Caco-2 (cell line): ENCODE results near the gene PMPCA. TPM values are rescaled to one million over a fixed set of nuclear protein-coding genes. Genes with fewer than 3 reads are reported as not detected.

Experiments
- BruUV-seq: library from RNA; stranded (reverse); fragments of 400-500 nt; replicated peaks from 2 replicates; lab custom pipeline; 2021; lab: Mats Ljungman, UMichigan
- CTCF ChIA-PET: fragments of 300-600 bp; sonication (Branson Sonifier 250); formaldehyde crosslinking; loops from one replicate; lab custom pipeline; 2022; ENCODE audit warnings: antibody characterized with exemption; lab: Charles Lee
- POLR2A ChIA-PET: fragments of 300-600 bp; sonication (Branson Sonifier 250); formaldehyde crosslinking; loops from one replicate; lab custom pipeline; 2022; ENCODE audit warnings: antibody characterized with exemption; lab: Charles Lee
- DNase-seq, 2 experiments: peaks; one replicate each; pipeline versions ENCODE4 v3.0.0 to v3.0.0-alpha.2; 2020 to 2022
- H3K27me3 ChIP-seq: replicated peaks from 2 replicates; pipeline ENCODE4 v1.6.0; 2011; ENCODE audit warnings: low read length; ENCODE audit not compliant: control insufficient read depth, insufficient read depth
- H3K36me3 ChIP-seq: 2 replicates; pipeline ENCODE4 v1.5.1; 2011; ENCODE audit warnings: low read length; ENCODE audit not compliant: control insufficient read depth, insufficient read depth
- H3K4me1 ChIP-seq: fragments of 250-450 bp; sonication (Bioruptor Pico); 2 replicates; pipeline ENCODE4 v1.5.1; 2020; ENCODE audit warnings: mild to moderate bottlenecking
- H3K4me3 ChIP-seq: 2 replicates; pipeline ENCODE4 v1.5.1; 2011; ENCODE audit warnings: low read depth, mild to moderate bottlenecking, control low read depth, low read length
- H3K9me3 ChIP-seq: fragments of 250-450 bp; sonication (Bioruptor Pico); 2 replicates; pipeline ENCODE4 v1.5.1; 2020; ENCODE audit warnings: mild to moderate bottlenecking, moderate library complexity
- H3K27ac Mint-ChIP-seq: one replicate; pipeline ENCODE4 v1.8.0; 2022; ENCODE audit warnings: mixed read lengths; ENCODE audit not compliant: unreplicated experiment
- H3K27me3 Mint-ChIP-seq: one replicate; pipeline ENCODE4 v1.8.0; 2022; ENCODE audit warnings: mixed read lengths; ENCODE audit not compliant: insufficient read depth, unreplicated experiment
- H3K36me3 Mint-ChIP-seq: one replicate; pipeline ENCODE4 v1.8.0; 2022; ENCODE audit warnings: mild to moderate bottlenecking, mixed read lengths; ENCODE audit not compliant: insufficient read depth, unreplicated experiment
- H3K4me1 Mint-ChIP-seq: one replicate; pipeline ENCODE4 v1.8.0; 2022; ENCODE audit warnings: low read depth, mixed read lengths; ENCODE audit not compliant: unreplicated experiment
- H3K4me3 Mint-ChIP-seq: one replicate; pipeline ENCODE4 v1.8.0; 2022; ENCODE audit warnings: mild to moderate bottlenecking, moderate library complexity, mixed read lengths; ENCODE audit not compliant: unreplicated experiment
- H3K9me3 Mint-ChIP-seq: one replicate; pipeline ENCODE4 v1.8.0; 2022; ENCODE audit warnings: mixed read lengths; ENCODE audit not compliant: unreplicated experiment
- intact Hi-C: fragments of 100-400 bp; cut with micrococcal nuclease; formaldehyde crosslinking; loops from one replicate; pipeline ENCODE4 v1.10.0; 2022; ENCODE audit not compliant: unreplicated experiment
- total RNA-seq: library from RNA; stranded (reverse); gene quantifications from 2 replicates; pipeline ENCODE4 v1.2.3, GENCODE V29; 2022
- TF ChIP-seq, protein P1 (sequence below), 2 experiments: fragments of 200-600 bp in 1 of 2; IDR thresholded peaks; 1 replicate in 1 of 2; 2 replicates in 1 of 2; pipeline versions ENCODE4 v1.5.1 to v1.8.0; 2011 to 2022; ENCODE audit warnings: antibody characterized with exemption in 1 of 2, control low read depth in 1 of 2, inconsistent platforms in 1 of 2, low read depth in 1 of 2, low read length in 1 of 2, mild to moderate bottlenecking in 1 of 2, moderate library complexity in 1 of 2; ENCODE audit not compliant: insufficient read depth in 1 of 2, severe bottlenecking in 1 of 2, unreplicated experiment in 1 of 2

Gene PMPCA
- total RNA-seq, 1 experiment from 2014 or later: 91.5 TPM

DNA sequence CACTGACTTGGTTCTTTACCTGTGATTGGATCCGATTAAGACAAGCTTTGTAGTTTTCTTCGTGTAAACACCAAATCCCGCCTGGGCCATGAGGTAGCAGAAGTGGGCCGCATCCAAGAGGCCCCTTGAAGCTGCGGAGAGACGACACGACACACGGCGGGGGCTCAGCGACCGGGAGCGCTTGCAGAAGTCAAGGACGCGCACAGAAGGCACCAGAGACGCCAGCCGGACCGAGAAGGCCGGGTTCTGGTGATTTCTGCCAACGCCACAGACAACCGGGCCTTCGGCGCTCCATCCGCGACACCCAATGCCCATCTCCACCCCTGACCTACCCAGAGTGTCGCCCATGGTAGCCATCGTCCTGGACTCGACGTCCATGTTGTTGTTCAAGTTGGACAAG is 49.0 kb downstream of the PMPCA start:
- H3K27ac Mint-ChIP-seq: no peak overlapping the region
- DNase-seq: no peak

DNA sequence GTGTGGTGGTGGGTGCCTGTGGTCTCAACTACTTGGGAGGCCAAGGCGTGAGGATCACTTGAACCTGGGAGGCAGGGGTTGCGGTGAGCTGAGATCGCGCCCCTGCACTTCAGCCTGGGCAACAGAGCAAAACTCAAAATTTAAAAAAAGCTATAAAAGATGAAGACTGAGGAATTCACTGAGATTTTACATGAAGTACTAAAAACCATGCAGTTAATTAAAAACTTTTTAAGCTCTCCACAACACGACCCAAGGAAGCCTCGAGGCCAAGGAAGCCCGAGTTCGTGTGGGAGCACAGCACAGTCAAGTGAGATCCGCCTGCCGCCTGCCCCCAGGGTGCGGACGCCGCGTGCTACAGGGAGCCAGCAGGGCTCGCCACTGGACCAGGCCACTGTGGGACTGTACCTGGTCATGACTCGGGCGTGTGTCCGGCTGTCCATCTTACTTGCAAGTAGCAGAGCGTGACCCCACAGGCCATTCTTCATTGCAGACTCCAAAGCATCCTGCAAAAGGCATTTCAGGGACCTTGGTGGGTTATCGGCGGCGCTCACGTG is 50.4 kb downstream of the PMPCA start:
- TF ChIP-seq, protein P1, sequence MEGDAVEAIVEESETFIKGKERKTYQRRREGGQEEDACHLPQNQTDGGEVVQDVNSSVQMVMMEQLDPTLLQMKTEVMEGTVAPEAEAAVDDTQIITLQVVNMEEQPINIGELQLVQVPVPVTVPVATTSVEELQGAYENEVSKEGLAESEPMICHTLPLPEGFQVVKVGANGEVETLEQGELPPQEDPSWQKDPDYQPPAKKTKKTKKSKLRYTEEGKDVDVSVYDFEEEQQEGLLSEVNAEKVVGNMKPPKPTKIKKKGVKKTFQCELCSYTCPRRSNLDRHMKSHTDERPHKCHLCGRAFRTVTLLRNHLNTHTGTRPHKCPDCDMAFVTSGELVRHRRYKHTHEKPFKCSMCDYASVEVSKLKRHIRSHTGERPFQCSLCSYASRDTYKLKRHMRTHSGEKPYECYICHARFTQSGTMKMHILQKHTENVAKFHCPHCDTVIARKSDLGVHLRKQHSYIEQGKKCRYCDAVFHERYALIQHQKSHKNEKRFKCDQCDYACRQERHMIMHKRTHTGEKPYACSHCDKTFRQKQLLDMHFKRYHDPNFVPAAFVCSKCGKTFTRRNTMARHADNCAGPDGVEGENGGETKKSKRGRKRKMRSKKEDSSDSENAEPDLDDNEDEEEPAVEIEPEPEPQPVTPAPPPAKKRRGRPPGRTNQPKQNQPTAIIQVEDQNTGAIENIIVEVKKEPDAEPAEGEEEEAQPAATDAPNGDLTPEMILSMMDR (IDR thresholded peaks at IDR 0.05; ENCODE audit: insufficient read depth in 1 of 2, low read depth in 1 of 2, low read length in 1 of 2, severe bottlenecking in 1 of 2, unreplicated experiment in 1 of 2): no peak
- intact Hi-C loops: no loop called here
- no TSS peak for BruUV-seq
- DNase-seq: no peak
- ChIA-PET POLR2A (no interaction called here), CTCF (no interaction called here)
- Histone ChIP-seq H3K4me1 (no peaks in the 10 kb centered on the region), H3K9me3 (no peaks in the 10 kb centered on the region), H3K36me3 (peaks cover 6% of the 10 kb centered on the region), H3K4me3 (no peak overlapping the region), H3K27me3 (no peaks in the 10 kb centered on the region)
- H3K27ac Mint-ChIP-seq: no peak overlapping the region
- H3K9me3 Mint-ChIP-seq: no peaks in the 10 kb centered on the region
- H3K27me3 Mint-ChIP-seq: no peaks in the 10 kb centered on the region
- H3K36me3 Mint-ChIP-seq: peaks cover 94% of the 10 kb centered on the region
- H3K4me3 Mint-ChIP-seq: no peak overlapping the region
- H3K4me1 Mint-ChIP-seq: no peaks in the 10 kb centered on the region

More for the DNA sequence above, 49.0 kb downstream of the PMPCA start:
- peaks cover 3% of the 10 kb centered on the region for H3K36me3 ChIP-seq
- H3K27me3 Mint-ChIP-seq: no peaks in the 10 kb centered on the region
- ChIA-PET POLR2A (no interaction called here), CTCF (no interaction called here)
- no peak overlapping the region for H3K4me3 ChIP-seq
- H3K27me3 ChIP-seq: no peaks in the 10 kb centered on the region
- intact Hi-C loops: no loop called here
- TF ChIP-seq, protein P1 (IDR thresholded peaks at IDR 0.05; ENCODE audit: insufficient read depth in 1 of 2, low read depth in 1 of 2, low read length in 1 of 2, severe bottlenecking in 1 of 2, unreplicated experiment in 1 of 2): no peak
- H3K9me3 Mint-ChIP-seq: no peaks in the 10 kb centered on the region
- no TSS peak for BruUV-seq
- H3K4me1 Mint-ChIP-seq: no peaks in the 10 kb centered on the region
- no peaks in the 10 kb centered on the region for H3K4me1 ChIP-seq
- peaks cover 93% of the 10 kb centered on the region for H3K36me3 Mint-ChIP-seq
- no peaks in the 10 kb centered on the region for H3K9me3 ChIP-seq
- no peak overlapping the region for H3K4me3 Mint-ChIP-seq

DNA sequence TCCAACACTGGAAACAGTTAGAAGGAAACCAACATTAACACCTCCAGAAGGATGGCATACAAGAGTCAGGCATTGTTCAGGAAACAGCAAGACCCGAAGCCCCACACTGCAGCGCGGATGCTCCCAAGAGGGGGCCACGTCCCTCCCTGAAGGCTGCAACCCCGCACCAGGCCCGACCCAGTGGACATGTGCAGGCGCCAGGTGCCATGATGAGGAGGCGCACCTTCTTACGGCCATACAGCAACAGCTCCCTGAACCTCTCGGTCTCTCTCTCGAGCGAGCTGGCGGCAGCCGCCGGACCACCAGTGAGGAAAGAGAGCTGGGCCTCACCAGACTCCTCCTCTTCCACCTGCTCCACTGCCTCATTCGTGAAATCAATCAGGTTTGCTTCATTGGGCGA is 52.2 kb downstream of the PMPCA start:
- H3K27me3 ChIP-seq: no peaks in the 10 kb centered on the region
- ChIA-PET CTCF (no interaction called here), POLR2A (no interaction called here)
- DNase-seq: no peak
- intact Hi-C loops: no loop called here
- no peaks in the 10 kb centered on the region for H3K9me3 ChIP-seq
- no TSS peak for BruUV-seq
- H3K4me1 ChIP-seq: no peaks in the 10 kb centered on the region
- H3K36me3 ChIP-seq: peaks cover 8% of the 10 kb centered on the region
- H3K27ac Mint-ChIP-seq: no peak overlapping the region
- H3K4me3 ChIP-seq: no peak overlapping the region
- peaks cover 94% of the 10 kb centered on the region for H3K36me3 Mint-ChIP-seq
- TF ChIP-seq, protein P1 (IDR thresholded peaks at IDR 0.05; ENCODE audit: insufficient read depth in 1 of 2, low read depth in 1 of 2, low read length in 1 of 2, severe bottlenecking in 1 of 2, unreplicated experiment in 1 of 2): no peak
- H3K27me3 Mint-ChIP-seq: no peaks in the 10 kb centered on the region
- no peak overlapping the region for H3K4me3 Mint-ChIP-seq
- no peaks in the 10 kb centered on the region for H3K4me1 Mint-ChIP-seq
- H3K9me3 Mint-ChIP-seq: no peaks in the 10 kb centered on the region
